OCI-LY1 (cell line): Measurements from ENCODE around the gene POLR1H.
"Not testable (repeated sequence)": the region's sequence is repeated elsewhere in the genome, so short reads cannot be mapped to it uniquely, and the experiment has no call there.

Source experiments
- H2AFZ ChIP-seq: fragments of 200-600 bp; sonication (generic), shearing (Covaris generic); 2 replicates; pipeline ENCODE4 v1.6.0; 2014; ENCODE audit warnings: antibody characterized with exemption, mild to moderate bottlenecking, low read length
- H3F3A ChIP-seq: fragments of 200-600 bp; sonication (generic), shearing (Covaris generic); 2 replicates; pipeline ENCODE4 v1.6.0; 2014; ENCODE audit warnings: mild to moderate bottlenecking, antibody characterized with exemption, low read length, moderate library complexity; ENCODE audit not compliant: insufficient read depth
- H3K27ac ChIP-seq: fragments of 200-600 bp; sonication (generic); 2 replicates; pipeline ENCODE4 v1.5.1; 2014; ENCODE audit warnings: low read length, mixed run types, mild to moderate bottlenecking, low read depth; ENCODE audit not compliant: poor library complexity, severe bottlenecking
- H3K27me3 ChIP-seq: fragments of 200-600 bp; sonication (generic); 2 replicates; pipeline ENCODE4 v1.6.0; 2014; ENCODE audit warnings: antibody characterized with exemption, mild to moderate bottlenecking, low read length, moderate library complexity; ENCODE audit not compliant: insufficient read depth
- H3K36me3 ChIP-seq: fragments of 200-600 bp; sonication (generic); 2 replicates; pipeline ENCODE4 v1.6.1; 2014; ENCODE audit warnings: mild to moderate bottlenecking, antibody characterized with exemption, low read length, moderate library complexity, mixed read lengths; ENCODE audit not compliant: insufficient read depth
- H3K4me1 ChIP-seq: fragments of 200-600 bp; sonication (generic); 2 replicates; pipeline ENCODE4 v1.5.1; 2014; ENCODE audit warnings: mild to moderate bottlenecking, low read length, moderate library complexity; ENCODE audit not compliant: insufficient read depth, severe bottlenecking
- H3K4me2 ChIP-seq: fragments of 200-600 bp; sonication (generic), shearing (Covaris generic); 2 replicates; pipeline ENCODE4 v1.6.1; 2014; ENCODE audit warnings: low read length
- H3K4me3 ChIP-seq: fragments of 200-600 bp; sonication (generic); 2 replicates; pipeline ENCODE4 v1.5.1; 2014; ENCODE audit warnings: low read length, low read depth, mild to moderate bottlenecking, mixed read lengths; ENCODE audit not compliant: poor library complexity, severe bottlenecking
- H3K79me2 ChIP-seq: fragments of 200-600 bp; shearing (Covaris generic); 2 replicates; pipeline ENCODE4 v1.6.1; 2016; ENCODE audit warnings: mixed run types, low read length, mixed read lengths; ENCODE audit not compliant: insufficient read depth
- H3K9ac ChIP-seq: fragments of 200-600 bp; sonication (generic), shearing (Covaris generic); 2 replicates; pipeline ENCODE4 v1.6.1; 2014; ENCODE audit warnings: mild to moderate bottlenecking, low read length, mixed read lengths
- H3K9me2 ChIP-seq: fragments of 200-600 bp; sonication (generic), shearing (Covaris generic); 2 replicates; pipeline ENCODE4 v1.6.1; 2014; ENCODE audit warnings: low read depth, mild to moderate bottlenecking, low read length, mixed read lengths
- H3K9me3 ChIP-seq: fragments of 200-600 bp; shearing (Covaris generic); 2 replicates; pipeline ENCODE4 v1.6.1; 2014; ENCODE audit warnings: low read length, mixed read lengths
- H4K20me1 ChIP-seq: fragments of 200-600 bp; sonication (generic), shearing (Covaris generic); 2 replicates; pipeline ENCODE4 v1.6.0; 2016; ENCODE audit warnings: mild to moderate bottlenecking, low read length; ENCODE audit not compliant: insufficient read depth
- EZH2 ChIP-seq: fragments of 200-600 bp; sonication (generic), shearing (Covaris generic); IDR thresholded peaks from 2 replicates; pipeline ENCODE4 v1.8.0; 2017; ENCODE audit warnings: borderline replicate concordance, mixed run types, mild to moderate bottlenecking, antibody characterized with exemption, low read length, moderate library complexity, mixed read lengths
- TF ChIP-seq, protein P1 (sequence below): fragments of 200-600 bp; sonication (generic), shearing (Covaris generic); IDR thresholded peaks from 2 replicates; pipeline ENCODE4 v1.5.1; 2017; ENCODE audit warnings: mild to moderate bottlenecking, antibody characterized with exemption, low read length, moderate library complexity, mixed read lengths

POLR1H gene

GRCh38 chr6:30029588-30029987 lies 31.5 kb upstream of the POLR1H start:
- TF ChIP-seq, protein P1, sequence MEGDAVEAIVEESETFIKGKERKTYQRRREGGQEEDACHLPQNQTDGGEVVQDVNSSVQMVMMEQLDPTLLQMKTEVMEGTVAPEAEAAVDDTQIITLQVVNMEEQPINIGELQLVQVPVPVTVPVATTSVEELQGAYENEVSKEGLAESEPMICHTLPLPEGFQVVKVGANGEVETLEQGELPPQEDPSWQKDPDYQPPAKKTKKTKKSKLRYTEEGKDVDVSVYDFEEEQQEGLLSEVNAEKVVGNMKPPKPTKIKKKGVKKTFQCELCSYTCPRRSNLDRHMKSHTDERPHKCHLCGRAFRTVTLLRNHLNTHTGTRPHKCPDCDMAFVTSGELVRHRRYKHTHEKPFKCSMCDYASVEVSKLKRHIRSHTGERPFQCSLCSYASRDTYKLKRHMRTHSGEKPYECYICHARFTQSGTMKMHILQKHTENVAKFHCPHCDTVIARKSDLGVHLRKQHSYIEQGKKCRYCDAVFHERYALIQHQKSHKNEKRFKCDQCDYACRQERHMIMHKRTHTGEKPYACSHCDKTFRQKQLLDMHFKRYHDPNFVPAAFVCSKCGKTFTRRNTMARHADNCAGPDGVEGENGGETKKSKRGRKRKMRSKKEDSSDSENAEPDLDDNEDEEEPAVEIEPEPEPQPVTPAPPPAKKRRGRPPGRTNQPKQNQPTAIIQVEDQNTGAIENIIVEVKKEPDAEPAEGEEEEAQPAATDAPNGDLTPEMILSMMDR = no peak
- no peak for TF ChIP-seq EZH2
- Histone ChIP-seq H3F3A (no peaks in the 10 kb centered on the region), H3K9ac (no peak overlapping the region), H3K27me3 (no peaks in the 10 kb centered on the region), H3K27ac (no peak overlapping the region), H2AFZ (no peak overlapping the region), H3K9me3 (no peaks in the 10 kb centered on the region), H3K4me1 (no peaks in the 10 kb centered on the region), H3K36me3 (no peaks in the 10 kb centered on the region), H3K79me2 (no peaks in the 10 kb centered on the region), H3K4me2 (no peak overlapping the region), H4K20me1 (no peaks in the 10 kb centered on the region), H3K9me2 (no peaks in the 10 kb centered on the region), H3K4me3 (no peak overlapping the region)

DNA sequence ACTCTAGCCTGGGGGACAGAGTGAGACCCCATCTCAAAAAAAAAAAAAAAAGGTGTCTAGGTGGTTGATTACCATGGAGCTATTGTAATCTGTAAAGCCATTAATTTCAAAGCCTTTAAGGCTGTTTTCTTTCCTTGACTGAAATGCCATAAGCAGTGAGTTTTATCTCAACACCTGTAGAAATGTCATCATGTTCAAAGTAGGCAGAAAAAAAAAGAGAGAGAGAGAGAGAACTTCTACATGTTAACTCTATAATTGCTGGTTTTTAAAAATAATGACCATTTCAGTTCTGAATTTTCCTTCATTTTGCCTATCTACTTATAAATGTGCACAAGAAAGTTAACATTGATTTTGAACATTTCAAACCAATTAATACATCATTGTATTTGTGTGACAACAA lies 29.7 kb upstream of the POLR1H start:
- Histone ChIP-seq H2AFZ (no peak overlapping the region), H3F3A (no peaks in the 10 kb centered on the region), H3K9ac (no peak overlapping the region), H3K9me2 (no peaks in the 10 kb centered on the region), H4K20me1 (no peaks in the 10 kb centered on the region), H3K4me1 (no peaks in the 10 kb centered on the region), H3K4me2 (no peak overlapping the region), H3K9me3 (no peaks in the 10 kb centered on the region), H3K4me3 (no peak overlapping the region), H3K36me3 (no peaks in the 10 kb centered on the region), H3K27me3 (no peaks in the 10 kb centered on the region), H3K79me2 (no peaks in the 10 kb centered on the region), H3K27ac (no peak overlapping the region)
- TF ChIP-seq EZH2 = no peak
- TF ChIP-seq, protein P1 = no peak

GRCh38 chr6:30033440-30033839 lies 27.6 kb upstream of the POLR1H start:
- H3K4me1 ChIP-seq, H3F3A ChIP-seq, H3K9me2 ChIP-seq, H3K27ac ChIP-seq, H4K20me1 ChIP-seq, H3K36me3 ChIP-seq, H2AFZ ChIP-seq, H3K4me3 ChIP-seq, H3K9me3 ChIP-seq, H3K27me3 ChIP-seq, H3K9ac ChIP-seq, H3K4me2 ChIP-seq, H3K79me2 ChIP-seq: not testable (repeated sequence)

DNA sequence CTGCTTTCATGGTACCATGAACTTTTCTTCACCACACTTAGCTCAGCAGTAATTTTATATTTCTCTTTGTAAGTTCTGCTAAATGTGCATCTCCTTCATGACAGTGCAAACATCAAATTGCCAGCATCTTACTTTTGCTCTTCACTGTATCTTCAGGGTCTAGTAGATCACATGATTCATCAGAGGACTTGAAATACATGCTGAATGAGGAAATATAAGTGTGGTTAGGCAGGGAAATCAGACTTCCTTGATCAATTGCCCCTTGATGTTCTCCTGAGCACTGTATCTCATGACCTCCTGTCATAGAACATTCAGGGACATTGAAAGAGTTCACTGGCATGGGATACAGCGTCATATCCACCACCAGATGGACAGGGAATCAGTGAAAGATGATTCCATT lies 25.3 kb upstream of the POLR1H start:
- Histone ChIP-seq H3K4me2 (no peak overlapping the region), H3K9ac (no peak overlapping the region)
- TF ChIP-seq EZH2 = no peak
- TF ChIP-seq, protein P1 = no peak

More for the DNA sequence above, 25.3 kb upstream of the POLR1H start:
- Histone ChIP-seq H3K27ac (no peak overlapping the region), H3K9me2 (no peaks in the 10 kb centered on the region), H3K4me3 (no peak overlapping the region), H2AFZ (no peak overlapping the region), H3K27me3 (no peaks in the 10 kb centered on the region), H3K79me2 (no peaks in the 10 kb centered on the region), H3K4me1 (no peaks in the 10 kb centered on the region), H3F3A (no peaks in the 10 kb centered on the region; the same call in 1 of the 2 replicates), H4K20me1 (no peaks in the 10 kb centered on the region), H3K9me3 (no peaks in the 10 kb centered on the region), H3K36me3 (no peaks in the 10 kb centered on the region)
